Hindlimb muscle (tissue), 1 donor: Measurements from ENCODE around the gene IGSF22. TPM values are rescaled to one million over a fixed set of nuclear protein-coding genes. Genes with fewer than 3 reads are reported as not detected.
"Not testable (repeated sequence)": the region's sequence is repeated elsewhere in the genome, so short reads cannot be mapped to it uniquely, and the experiment has no call there.

ENCODE experiments used
- DNase-seq: peaks from one replicate; pipeline ENCODE4 v3.0.0-alpha.2; 2013
- polyA plus RNA-seq: library from polyadenylated mRNA; unstranded; fragments of 120-200 nt; gene quantifications from one replicate; pipeline ENCODE4 v1.2.1, GENCODE V29; 2013; ENCODE audit not compliant: insufficient read length

The IGSF22 gene
- polyA plus RNA-seq, 1 donor, result 2.9 TPM

DNA sequence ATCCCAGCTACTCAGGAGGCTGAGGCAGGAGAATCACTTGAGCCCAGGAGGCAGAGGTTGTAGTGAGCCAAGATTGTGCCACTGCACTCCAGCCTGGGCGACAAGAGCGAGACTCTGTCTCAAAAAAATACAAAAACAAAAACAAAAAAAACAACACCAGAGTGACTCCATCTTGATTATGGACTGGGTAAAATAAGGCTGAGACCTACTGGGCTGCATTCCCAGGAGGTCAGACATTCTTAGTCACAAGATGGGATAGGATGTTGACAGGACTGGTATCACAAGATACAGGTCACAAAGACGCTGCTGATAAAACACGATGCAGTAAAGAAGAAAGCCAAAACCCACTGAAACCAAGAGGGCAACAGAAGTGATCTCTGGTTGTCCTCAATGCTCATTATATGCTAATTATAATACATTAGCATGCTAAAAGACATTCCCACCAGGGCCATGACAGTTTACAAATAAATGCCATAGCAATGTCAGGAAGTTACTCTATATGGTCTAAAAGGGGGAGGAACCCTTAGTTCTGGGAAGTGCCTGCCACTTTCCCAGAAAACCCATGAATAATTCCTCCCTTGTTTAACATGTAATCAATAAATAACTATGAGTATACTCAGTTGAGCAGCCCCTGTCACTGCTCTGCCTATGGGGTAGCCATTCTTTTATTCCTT is 34.4 kb downstream of the IGSF22 start:
- DNase-seq, result not testable (repeated sequence)

GRCh38 chr11:18684267-18684666 is 41.7 kb downstream of the IGSF22 start:
- DNase-seq, result no peak

- no peak for DNase-seq
Measured at GRCh38 chr11:18682466-18682865, 43.5 kb downstream of the IGSF22 start.

- not testable (repeated sequence) for DNase-seq
Measured at GRCh38 chr11:18681949-18682348, 44.0 kb downstream of the IGSF22 start.

DNA sequence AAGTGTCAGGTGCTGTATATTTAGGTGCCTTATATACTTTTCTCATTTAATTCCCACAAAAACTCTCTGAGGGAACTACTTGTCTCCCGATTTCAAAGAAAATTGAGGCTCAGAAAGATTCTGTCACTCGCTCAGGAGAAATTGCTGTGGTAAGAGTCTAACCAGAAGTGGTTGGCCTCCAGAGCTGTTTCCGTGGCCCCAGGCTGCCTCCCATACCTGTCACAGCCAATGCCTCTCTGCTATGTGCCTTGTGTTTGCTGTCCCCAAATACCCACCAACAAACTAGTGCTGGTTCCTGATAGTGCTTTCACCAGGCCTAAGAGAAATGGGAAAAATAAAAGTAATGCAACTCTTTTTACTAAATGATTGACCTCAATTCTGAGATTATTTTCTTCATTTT is 48.4 kb downstream of the IGSF22 start:
- no peak for DNase-seq

DNA sequence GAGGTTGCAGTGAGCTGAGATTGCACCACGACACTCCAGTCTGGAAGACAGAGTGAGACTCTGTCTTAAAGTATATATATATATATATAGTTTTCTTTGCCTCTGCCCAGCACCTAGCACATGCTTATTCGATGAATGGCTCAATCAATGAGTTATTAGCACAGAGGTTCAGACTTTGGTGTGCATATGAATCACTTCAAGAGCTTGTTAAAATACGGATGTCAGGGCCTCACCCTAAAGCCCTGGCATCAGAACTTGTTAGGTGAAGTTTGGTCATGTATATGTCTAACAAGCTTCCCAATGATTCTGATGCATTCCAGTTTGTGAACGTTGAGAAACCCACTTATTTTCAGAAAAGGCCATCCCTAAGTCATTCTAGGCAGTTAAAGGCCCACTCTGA is 49.2 kb downstream of the IGSF22 start:
- DNase-seq, result no peak

- DNase-seq, result not testable (repeated sequence)
Measured at GRCh38 chr11:18672209-18672608, 53.8 kb downstream of the IGSF22 start.

- no peak for DNase-seq
Measured at GRCh38 chr11:18671246-18671645, 54.7 kb downstream of the IGSF22 start.

DNA sequence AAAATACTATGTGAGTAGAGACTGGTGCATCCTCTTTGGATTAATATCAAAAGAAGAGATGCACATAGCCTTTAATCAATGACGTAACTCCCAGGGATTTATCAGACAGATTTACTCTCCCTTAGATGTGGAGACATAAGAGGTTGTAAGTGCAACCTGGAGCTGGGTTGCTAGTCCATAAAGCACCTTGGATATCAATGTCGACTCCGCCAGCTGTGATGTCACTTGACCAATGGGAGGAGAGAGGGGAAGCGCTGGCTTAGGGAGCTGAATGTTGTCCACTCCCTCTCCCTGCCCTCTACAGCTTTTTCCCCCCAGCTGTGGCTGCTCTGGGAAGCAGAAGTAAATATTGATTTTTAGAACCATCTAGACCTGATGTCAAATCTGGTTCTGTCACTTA is 56.3 kb downstream of the IGSF22 start:
- DNase-seq, result no peak

GRCh38 chr11:18669219-18669596 is 56.8 kb downstream of the IGSF22 start:
- no peak for DNase-seq

DNA sequence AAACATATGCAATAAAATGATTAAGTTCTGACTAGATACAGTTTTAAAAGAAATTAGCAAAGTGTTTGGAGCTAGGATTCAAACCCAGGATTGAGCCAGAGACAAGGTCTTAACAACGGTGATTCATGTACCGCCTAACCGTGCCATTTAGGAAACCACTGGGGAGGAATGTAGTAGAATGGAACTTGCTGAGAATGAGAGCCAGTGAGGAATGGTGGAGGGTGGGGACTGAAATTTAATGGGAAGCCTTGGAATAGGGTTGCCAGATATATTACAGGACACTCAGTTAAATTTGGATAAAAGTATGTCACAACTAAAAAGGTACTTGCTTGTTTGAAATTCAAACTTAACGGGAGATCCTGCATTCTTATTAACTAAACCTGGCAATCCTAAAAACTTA is 57.9 kb downstream of the IGSF22 start:
- no peak for DNase-seq

GRCh38 chr11:18665353-18665872 is 60.6 kb downstream of the IGSF22 start:
- not testable (repeated sequence) for DNase-seq

DNA sequence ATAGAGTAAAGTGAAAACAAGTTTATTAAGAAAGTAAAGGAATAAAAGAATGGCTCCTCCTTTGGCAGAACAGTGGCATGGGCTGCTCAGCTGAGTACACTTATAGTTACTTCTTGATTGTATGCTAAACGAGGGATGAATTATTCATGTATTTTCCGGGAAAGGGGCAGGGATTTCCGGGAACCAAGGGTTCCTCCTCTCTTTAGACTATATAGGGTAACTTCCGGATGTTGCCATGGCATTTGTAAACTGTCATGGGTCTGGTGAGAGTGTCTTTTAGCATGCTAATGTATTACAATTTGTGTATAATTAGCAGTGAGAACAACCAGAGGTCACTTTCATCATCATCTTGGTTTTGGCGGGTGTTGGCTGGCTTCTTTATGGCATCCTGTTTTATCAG is 68.3 kb downstream of the IGSF22 start:
- no peak for DNase-seq

Other genes starting within 250 kb of the IGSF22 start
- 103 TPM for gene TSG101, start 199.2 kb downstream of the IGSF22 start, polyA plus RNA-seq
- 13.6 TPM for gene UEVLD, start 137.5 kb downstream of the IGSF22 start, polyA plus RNA-seq
- gene MISFA, start 126.4 kb downstream of the IGSF22 start, polyA plus RNA-seq, result 8.1 TPM
- gene SPTY2D1, start 91.8 kb downstream of the IGSF22 start, polyA plus RNA-seq, result 12.9 TPM
- 4.0 TPM for gene TMEM86A, start 27.4 kb downstream of the IGSF22 start, polyA plus RNA-seq
- 0.34 TPM for gene PTPN5, start 65.6 kb upstream of the IGSF22 start, polyA plus RNA-seq
- gene MRGPRX1, start 213.2 kb upstream of the IGSF22 start, polyA plus RNA-seq, result not detected